CD4-positive, alpha-beta T cell (primary cell): Measurements from ENCODE around the gene FRYL. TPM values are rescaled to one million over a fixed set of nuclear protein-coding genes. Genes with fewer than 3 reads are reported as not detected.

Source experiments
- ATAC-seq: fragments of 200-7000 bp; cut with Tn5 transposase; one replicate; pipeline ENCODE4 v1.10.0; 2022; ENCODE audit warnings: mild to moderate bottlenecking; ENCODE audit not compliant: poor library complexity
- CTCF ChIA-PET: fragments of 350-600 bp; sonication (Branson Sonifier 250); formaldehyde crosslinking; loops from one replicate; lab custom pipeline; 2021; ENCODE audit warnings: antibody characterized with exemption, inconsistent platforms; lab: Charles Lee
- POLR2A ChIA-PET: fragments of 350-600 bp; sonication (Branson Sonifier 250); formaldehyde crosslinking; loops from one replicate; lab custom pipeline; 2021; ENCODE audit warnings: antibody characterized with exemption, inconsistent platforms; lab: Charles Lee
- DNase-seq, 14 experiments: peaks; one replicate each; pipeline ENCODE4 v3.0.0-alpha.2; 2013 to 2020; ENCODE audit warnings: mixed read lengths in 2 of 14
- H3K27ac ChIP-seq, 2 donors: one replicate each; pipeline versions ENCODE4 v1.5.1 to v1.7.0; 2013; ENCODE audit warnings: low read length in 2 of 2, low read depth in 1 of 2, mild to moderate bottlenecking in 1 of 2
- H3K27me3 ChIP-seq, 2 experiments: 1 replicate in 1 of 2; 2 replicates in 1 of 2; pipeline versions ENCODE4 v1.6.1 to v1.7.0; 2013; ENCODE audit warnings: low read length in 2 of 2, control low read depth in 1 of 2, mild to moderate bottlenecking in 1 of 2, moderate library complexity in 1 of 2; ENCODE audit not compliant: insufficient read depth in 2 of 2, control insufficient read depth in 1 of 2
- H3K36me3 ChIP-seq: one replicate; pipeline ENCODE4 v1.6.1; 2013; ENCODE audit warnings: low read length, control low read depth; ENCODE audit not compliant: insufficient read depth
- H3K4me1 ChIP-seq: one replicate; pipeline ENCODE4 v1.6.1; 2013; ENCODE audit warnings: low read length, control low read depth; ENCODE audit not compliant: insufficient read depth
- H3K4me3 ChIP-seq: one replicate; pipeline ENCODE4 v1.5.1; 2013; ENCODE audit warnings: mild to moderate bottlenecking, low read length, moderate library complexity
- H3K9me3 ChIP-seq, 2 experiments: 1 replicate in 1 of 2; 2 replicates in 1 of 2; pipeline versions ENCODE4 v1.6.1 to v1.7.0; 2013; ENCODE audit warnings: low read length in 2 of 2, mild to moderate bottlenecking in 2 of 2, control low read depth in 1 of 2, moderate library complexity in 1 of 2; ENCODE audit not compliant: control insufficient read depth in 1 of 2, insufficient read depth in 1 of 2
- H3K27ac Mint-ChIP-seq: one replicate; pipeline ENCODE4 v1.8.0; 2020; ENCODE audit warnings: mixed read lengths
- H3K27me3 Mint-ChIP-seq: one replicate; pipeline ENCODE4 v1.8.0; 2021; ENCODE audit warnings: mixed read lengths
- H3K36me3 Mint-ChIP-seq: one replicate; pipeline ENCODE4 v1.8.0; 2021; ENCODE audit warnings: low read depth, mixed read lengths
- H3K4me1 Mint-ChIP-seq: one replicate; pipeline ENCODE4 v1.8.0; 2021; ENCODE audit warnings: low read depth, mixed read lengths
- H3K4me3 Mint-ChIP-seq: one replicate; pipeline ENCODE4 v1.8.0; 2020; ENCODE audit warnings: mild to moderate bottlenecking, mixed read lengths
- H3K9me3 Mint-ChIP-seq: one replicate; pipeline ENCODE4 v1.8.0; 2020; ENCODE audit warnings: mixed read lengths
- intact Hi-C, 2 experiments: fragments of 100-400 bp; cut with DNase I in 1 of 2; cut with micrococcal nuclease in 1 of 2; formaldehyde crosslinking; loops; one replicate each; pipeline versions ENCODE4 v1.15.1 to v1.9.0; 2023 to 2025; cut with DNase I, micrococcal nuclease
- total RNA-seq, 174 experiments: library from RNA in 2 of 174; stranded (reverse) in 2 of 174; gene quantifications; one replicate each; pipeline ENCODE4 v1.2.3 and lab custom pipeline; 2021 to 2026
- TF ChIP-seq, protein P1 (sequence below): fragments of 200-600 bp; IDR thresholded peaks from one replicate; pipeline ENCODE4 v1.8.0; 2022; ENCODE audit warnings: antibody characterized with exemption, mild to moderate bottlenecking

The FRYL gene
- total RNA-seq, 2 experiments from 2014 or later: 86.1 to 87.7 TPM

DNA sequence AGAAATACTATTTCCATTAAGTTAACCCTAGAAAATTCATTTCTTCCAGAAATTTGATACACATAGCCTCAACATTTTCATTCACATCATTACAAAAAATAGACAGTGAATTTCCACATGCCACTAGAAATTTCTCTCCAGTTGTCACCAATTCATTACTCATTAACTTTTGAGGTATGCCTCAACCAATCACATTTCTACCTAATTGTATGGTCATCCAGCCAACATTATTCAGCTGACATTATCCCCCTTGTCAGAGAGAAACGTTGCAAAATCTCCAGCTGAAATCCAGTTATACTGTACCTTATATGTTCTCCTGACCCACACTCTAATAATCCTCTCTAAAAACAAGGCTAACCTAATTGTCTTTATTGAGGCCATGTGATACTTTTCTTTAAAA, 24.8 kb downstream of the FRYL start:
- no peak overlapping the region for H3K4me3 ChIP-seq
- POLR2A ChIA-PET: no interaction called here
- Mint-ChIP-seq H3K27ac (peak overlapping the region; percentile 5), H3K36me3 (peaks cover 20% of the 10 kb centered on the region), H3K4me1 (peaks cover 68% of the 10 kb centered on the region), H3K27me3 (no peaks in the 10 kb centered on the region), H3K4me3 (no peak overlapping the region), H3K9me3 (no peaks in the 10 kb centered on the region)
- TF ChIP-seq, protein P1, sequence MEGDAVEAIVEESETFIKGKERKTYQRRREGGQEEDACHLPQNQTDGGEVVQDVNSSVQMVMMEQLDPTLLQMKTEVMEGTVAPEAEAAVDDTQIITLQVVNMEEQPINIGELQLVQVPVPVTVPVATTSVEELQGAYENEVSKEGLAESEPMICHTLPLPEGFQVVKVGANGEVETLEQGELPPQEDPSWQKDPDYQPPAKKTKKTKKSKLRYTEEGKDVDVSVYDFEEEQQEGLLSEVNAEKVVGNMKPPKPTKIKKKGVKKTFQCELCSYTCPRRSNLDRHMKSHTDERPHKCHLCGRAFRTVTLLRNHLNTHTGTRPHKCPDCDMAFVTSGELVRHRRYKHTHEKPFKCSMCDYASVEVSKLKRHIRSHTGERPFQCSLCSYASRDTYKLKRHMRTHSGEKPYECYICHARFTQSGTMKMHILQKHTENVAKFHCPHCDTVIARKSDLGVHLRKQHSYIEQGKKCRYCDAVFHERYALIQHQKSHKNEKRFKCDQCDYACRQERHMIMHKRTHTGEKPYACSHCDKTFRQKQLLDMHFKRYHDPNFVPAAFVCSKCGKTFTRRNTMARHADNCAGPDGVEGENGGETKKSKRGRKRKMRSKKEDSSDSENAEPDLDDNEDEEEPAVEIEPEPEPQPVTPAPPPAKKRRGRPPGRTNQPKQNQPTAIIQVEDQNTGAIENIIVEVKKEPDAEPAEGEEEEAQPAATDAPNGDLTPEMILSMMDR: no peak
- H3K36me3 ChIP-seq: no peaks in the 10 kb centered on the region
- CTCF ChIA-PET: no interaction called here
- DNase-seq (no peak), ATAC-seq (no peak)
- intact Hi-C loops: no loop called here
- no peaks in the 10 kb centered on the region for H3K4me1 ChIP-seq
- H3K9me3 ChIP-seq: peaks cover 0 to 5% of the 10 kb centered on the region in 2 experiments
- H3K27me3 ChIP-seq: no peaks in the 10 kb centered on the region
- H3K27ac ChIP-seq: no peak overlapping the region

DNA sequence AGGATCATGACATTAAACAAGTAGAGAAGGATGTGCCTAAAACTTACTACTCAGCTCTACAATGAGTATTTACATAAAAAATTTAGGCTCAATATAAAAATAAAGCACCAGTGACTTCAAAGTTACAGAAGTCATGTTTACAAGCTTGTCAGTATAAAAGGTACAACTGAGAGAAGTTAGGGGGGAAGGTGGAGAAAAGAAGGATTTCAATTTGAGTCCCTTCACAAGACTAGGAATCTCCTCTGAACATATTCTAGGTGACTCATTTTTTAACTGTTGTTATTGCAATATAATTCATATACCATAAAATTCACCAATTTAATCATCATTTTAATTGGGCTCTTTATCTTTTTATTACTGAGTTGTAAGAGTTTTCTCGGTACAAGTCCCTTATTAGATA, 26.9 kb downstream of the FRYL start:
- Histone ChIP-seq H3K27ac (no peak overlapping the region), H3K27me3 (no peaks in the 10 kb centered on the region), H3K4me3 (no peak overlapping the region), H3K36me3 (no peaks in the 10 kb centered on the region), H3K9me3 (peaks cover 0 to 5% of the 10 kb centered on the region in 2 experiments), H3K4me1 (peaks cover 15% of the 10 kb centered on the region)
- ATAC-seq (no peak), DNase-seq (no peak)
- POLR2A ChIA-PET: no interaction called here
- Mint-ChIP-seq H3K4me3 (no peak overlapping the region), H3K27me3 (no peaks in the 10 kb centered on the region), H3K27ac (peak overlapping the region; percentile 52), H3K9me3 (no peaks in the 10 kb centered on the region), H3K36me3 (peaks cover 11% of the 10 kb centered on the region), H3K4me1 (peaks cover 80% of the 10 kb centered on the region)
- intact Hi-C loops: no loop called here
- TF ChIP-seq, protein P1: no peak
- CTCF ChIA-PET: interaction anchor here (1.7 kb wide), 1 partner anchor 11 kb away, joined by 3 read pairs; no protein-coding TSS in a partner anchor

DNA sequence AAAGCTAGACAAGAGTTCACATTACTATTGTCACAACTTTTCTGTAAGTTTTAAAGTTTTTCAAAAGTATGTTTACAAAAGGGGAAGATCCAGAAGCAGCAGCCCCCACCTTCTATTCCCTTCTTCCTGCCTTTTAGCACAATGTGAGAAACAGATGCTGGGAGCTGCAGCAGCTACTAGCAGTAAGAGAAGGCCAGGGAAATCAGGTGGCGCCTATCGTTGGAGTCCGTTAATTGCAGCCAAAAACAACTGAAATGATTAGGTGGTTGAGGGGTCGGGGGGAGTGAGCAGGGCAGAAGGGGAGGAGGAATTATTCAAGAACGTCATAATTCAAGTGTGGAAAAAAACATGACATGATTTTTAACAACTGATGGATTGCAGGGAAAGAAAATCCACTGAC, 27.4 kb downstream of the FRYL start:
- Mint-ChIP-seq H3K27me3 (no peaks in the 10 kb centered on the region), H3K4me1 (peaks cover 81% of the 10 kb centered on the region), H3K9me3 (no peaks in the 10 kb centered on the region), H3K36me3 (peaks cover 7% of the 10 kb centered on the region), H3K27ac (peak overlapping the region; percentile 52), H3K4me3 (no peak overlapping the region)
- POLR2A ChIA-PET: no interaction called here
- Histone ChIP-seq H3K27ac (no peak overlapping the region), H3K27me3 (no peaks in the 10 kb centered on the region), H3K4me3 (no peak overlapping the region), H3K36me3 (no peaks in the 10 kb centered on the region), H3K9me3 (peaks cover 0 to 5% of the 10 kb centered on the region in 2 experiments), H3K4me1 (peaks cover 20% of the 10 kb centered on the region)
- CTCF ChIA-PET: interaction anchor here (0.8 to 1.7 kb wide), 2 partner anchors 10 kb away, joined by 3 to 5 read pairs; no protein-coding TSS in a partner anchor
- TF ChIP-seq, protein P1: no peak
- intact Hi-C loops: no loop called here
- DNase-seq (no peak), ATAC-seq (no peak)
